Tibial artery (tissue), 4 donors: ENCODE results near the gene PLXNA2.

ENCODE experiments used
- DNase-seq, 2 donors: peaks; one replicate each; pipeline ENCODE4 v3.0.0-alpha.2; 2019
- H3K27ac ChIP-seq, 2 donors: fragments of 200-600 bp; sonication (generic) in 1 of 2; 1 replicate in 1 of 2; 2 replicates in 1 of 2; pipeline ENCODE4 v1.5.1; 2018 to 2019; ENCODE audit warnings: mild to moderate bottlenecking in 1 of 2
- H3K27me3 ChIP-seq, 2 donors: fragments of 200-600 bp; sonication (generic) in 1 of 2; one replicate each; pipeline versions ENCODE4 v1.5.1 to v1.6.0; 2016 to 2019
- H3K36me3 ChIP-seq, 3 donors: fragments of 200-600 bp; sonication (generic) in 2 of 3; one replicate each; pipeline ENCODE4 v1.5.1; 2016 to 2019; ENCODE audit warnings: mild to moderate bottlenecking in 2 of 3
- H3K4me1 ChIP-seq, 4 donors: fragments of 200-600 bp; sonication (generic) in 2 of 4; 1 replicate in 3 of 4; 2 replicates in 1 of 4; pipeline ENCODE4 v1.5.1; 2016 to 2019
- H3K4me3 ChIP-seq, 2 donors: fragments of 200-600 bp; sonication (generic) in 1 of 2; 1 replicate in 1 of 2; 2 replicates in 1 of 2; pipeline ENCODE4 v1.5.1; 2018 to 2019; ENCODE audit warnings: mild to moderate bottlenecking in 2 of 2
- H3K9me3 ChIP-seq, 3 donors: fragments of 200-600 bp; sonication (generic) in 1 of 3; one replicate each; pipeline ENCODE4 v1.5.1; 2016 to 2019
- CTCF ChIP-seq, 2 experiments: fragments of 200-600 bp in 1 of 2; fragments of 450-650 bp in 1 of 2; IDR thresholded peaks; one replicate each; pipeline ENCODE4 v1.5.1; 2017 to 2019; ENCODE audit warnings: antibody characterized with exemption in 2 of 2, mild to moderate bottlenecking in 1 of 2, moderate library complexity in 1 of 2
- intact Hi-C: fragments of 100-400 bp; cut with DNase I; formaldehyde crosslinking; loops from one replicate; pipeline ENCODE4 v1.15.0; 2023; ENCODE audit warnings: low total_unique reads

The PLXNA2 gene

DNA sequence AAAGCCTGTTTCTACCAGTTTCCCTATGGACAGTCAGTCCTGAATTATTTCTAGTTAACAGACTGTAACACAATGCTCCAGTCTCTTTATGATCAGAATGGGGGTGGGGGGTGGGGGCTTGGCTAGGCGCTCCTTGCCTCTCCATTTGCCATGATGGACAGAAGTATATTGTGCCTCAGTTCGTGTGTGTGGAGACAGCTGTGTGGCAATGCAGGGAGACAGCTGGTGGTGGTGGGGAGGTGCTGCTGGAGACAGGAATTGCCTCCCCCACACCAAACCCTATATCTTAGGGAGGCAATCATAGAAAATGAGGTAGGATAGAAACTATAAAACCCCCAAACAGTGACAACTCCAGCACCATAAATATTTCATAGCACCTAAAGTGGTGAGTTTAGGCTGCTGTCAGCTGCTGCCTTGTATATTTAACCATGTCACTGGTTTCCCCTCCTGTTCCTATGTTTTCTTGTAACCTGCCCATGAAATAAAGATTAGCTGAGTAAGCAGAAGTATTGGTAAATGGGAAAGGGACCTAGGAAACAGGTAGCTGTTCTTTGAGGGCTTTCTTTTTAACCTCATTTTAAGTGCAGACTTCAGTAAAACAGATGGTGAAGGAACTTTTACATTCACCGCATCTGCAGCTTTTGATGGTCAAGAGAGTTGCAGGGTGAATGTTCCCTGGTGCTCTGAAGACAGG, 3.4 kb downstream of the PLXNA2 start:
- peak overlapping the region; percentile 89 to 94 for H3K4me3 ChIP-seq
- H3K27me3 ChIP-seq = no peaks in the 10 kb centered on the region
- DNase-seq = no peak
- intact Hi-C loops = loop anchor here (5.0 to 10.0 kb wide), 3 partner anchors 39 to 356 kb away; no protein-coding TSS in a partner anchor
- H3K4me1 ChIP-seq = peaks cover 0 to 78% (median 69%) of the 10 kb centered on the region in 4 donors
- H3K9me3 ChIP-seq = no peaks in the 10 kb centered on the region
- H3K27ac ChIP-seq = peak overlapping the region; percentile 62 to 86
- TF ChIP-seq CTCF (IDR thresholded peaks at IDR 0.05) = no peak
- H3K36me3 ChIP-seq = no peaks in the 10 kb centered on the region

GRCh38 chr1:208239473-208240381, 4.5 kb downstream of the PLXNA2 start:
- Histone ChIP-seq H3K36me3 (no peaks in the 10 kb centered on the region), H3K27ac (peak overlapping the region; percentile 62 to 86), H3K4me1 (peaks cover 8 to 85% (median 73%) of the 10 kb centered on the region in 4 donors), H3K27me3 (no peaks in the 10 kb centered on the region), H3K9me3 (no peaks in the 10 kb centered on the region), H3K4me3 (peak overlapping the region in 1 of 2 donors; percentile 25)
- DNase-seq = no peak
- no peak for TF ChIP-seq CTCF (IDR thresholded peaks at IDR 0.05)
- intact Hi-C loops = loop anchor here (5.0 to 10.0 kb wide), 3 partner anchors 37 to 355 kb away; no protein-coding TSS in a partner anchor

DNA sequence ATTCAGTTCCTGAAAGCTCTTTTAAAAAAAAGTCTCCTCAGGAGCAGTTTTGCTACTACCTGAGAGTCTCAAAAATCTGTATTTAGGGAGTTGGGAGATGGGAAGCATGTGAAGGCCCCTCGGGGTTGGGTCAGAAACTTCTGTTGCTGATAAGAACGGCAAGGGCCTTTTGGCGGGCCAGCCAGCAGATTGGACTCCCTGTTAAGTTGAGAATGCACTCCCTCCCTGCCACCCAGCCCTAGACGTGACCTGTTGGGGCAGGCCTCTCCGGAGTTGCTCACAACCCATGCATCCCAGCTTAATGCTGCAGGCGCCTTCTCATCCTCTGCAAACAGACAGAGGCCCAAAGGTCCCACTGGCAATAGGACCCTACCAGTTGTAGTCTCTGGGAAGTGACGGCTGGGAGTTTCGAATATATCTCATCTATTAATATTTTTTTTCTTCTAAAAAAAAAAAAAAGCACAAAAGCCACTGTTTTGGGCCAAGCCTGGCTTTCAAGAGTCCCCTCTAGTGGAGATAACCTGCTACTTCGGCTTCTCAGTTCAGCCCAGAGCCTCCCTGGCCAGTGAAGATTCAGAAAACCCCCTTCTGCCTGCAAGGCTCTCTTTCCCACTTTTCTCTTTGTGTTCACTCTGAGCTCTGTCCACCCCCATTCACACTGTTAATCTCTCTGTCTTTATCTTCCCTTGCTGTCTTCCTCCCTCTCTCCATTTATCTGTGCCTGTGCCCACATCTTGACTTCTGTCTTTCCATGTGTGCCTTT, 5.3 kb downstream of the PLXNA2 start:
- intact Hi-C loops = no loop called here
- Histone ChIP-seq H3K4me1 (peaks cover 8 to 90% (median 79%) of the 10 kb centered on the region in 4 donors), H3K9me3 (no peaks in the 10 kb centered on the region), H3K36me3 (no peaks in the 10 kb centered on the region), H3K4me3 (peak overlapping the region in 1 of 2 donors; percentile 25), H3K27ac (peak overlapping the region; percentile 63 to 86), H3K27me3 (no peaks in the 10 kb centered on the region)
- TF ChIP-seq CTCF (IDR thresholded peaks at IDR 0.05) = peak; percentile 59 to 83
- DNase-seq = no peak

- no peak for TF ChIP-seq CTCF (IDR thresholded peaks at IDR 0.05)
- H3K36me3 ChIP-seq = no peaks in the 10 kb centered on the region
- peaks cover 8 to 99% (median 93%) of the 10 kb centered on the region in 4 donors for H3K4me1 ChIP-seq
- intact Hi-C loops = no loop called here
- H3K27me3 ChIP-seq = no peaks in the 10 kb centered on the region
- H3K27ac ChIP-seq = peak overlapping the region; percentile 76 to 86
- DNase-seq = no peak
- H3K9me3 ChIP-seq = no peaks in the 10 kb centered on the region
- H3K4me3 ChIP-seq = no peak overlapping the region
Observed at GRCh38 chr1:208237241-208237640, 6.9 kb downstream of the PLXNA2 start.
